Measurements from ENCODE around the gene MAP3K1.

MAP3K1 gene

GRCh38 chr5:56827049-56827448 lies 11.7 kb downstream of the MAP3K1 start:
- Histone ChIP-seq H4K20me1 (ENCODE audit: insufficient read depth) (peaks cover 11% of the 10 kb centered on the region), H2AFZ (ENCODE audit: low read depth) (no peak overlapping the region), H3K9ac (no peak overlapping the region), H3K27me3 (ENCODE audit: insufficient read depth, low read depth) (no peaks in the 10 kb centered on the region), H3K4me3 (IDR thresholded peaks at IDR 0.05; ENCODE audit: insufficient read depth, low read depth, low read length) (no peak overlapping the region), H3K4me2 (0 out of 2 replicates have a peak overlapping the region, but pooled peaks have one; percentile 2), H3K27ac (no peak overlapping the region), H3K4me1 (ENCODE audit: low read depth, poor library complexity, severe bottlenecking) (peaks cover 87% of the 10 kb centered on the region), H3K36me3 (ENCODE audit: insufficient read depth) (no peaks in the 10 kb centered on the region), H3K79me2 (ENCODE audit: insufficient read depth, low read depth) (peaks cover 99% of the 10 kb centered on the region)
- peak; percentile 41; the same call in 1 of the 2 replicates for TF ChIP-seq CTCF (conservative IDR thresholded peaks at IDR 0.05; ENCODE audit: low read depth, low read length)

DNA sequence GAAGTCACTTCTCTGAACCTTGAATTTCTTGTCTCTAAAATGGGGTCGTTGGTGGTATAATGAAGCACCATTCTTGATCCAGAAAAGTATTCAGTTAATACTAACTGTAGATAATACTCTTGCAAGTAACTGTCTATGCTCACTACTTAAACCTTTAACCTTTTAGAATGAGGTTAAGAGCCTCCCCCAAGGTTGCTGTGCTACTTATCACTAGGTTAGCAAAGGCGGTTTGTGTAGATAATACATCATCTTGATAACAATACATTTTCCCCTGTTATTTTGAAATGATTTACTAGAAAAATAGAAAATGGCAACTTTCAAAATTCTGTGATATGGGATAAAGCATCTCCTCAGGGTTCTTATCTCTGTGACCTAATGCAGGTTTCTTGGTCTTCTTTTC lies 12.6 kb downstream of the MAP3K1 start:
- Histone ChIP-seq H3K27me3 (ENCODE audit: insufficient read depth, low read depth) (no peaks in the 10 kb centered on the region), H3K4me1 (ENCODE audit: low read depth, poor library complexity, severe bottlenecking) (peaks cover 90% of the 10 kb centered on the region), H3K27ac (no peak overlapping the region), H2AFZ (ENCODE audit: low read depth) (no peak overlapping the region), H3K9ac (no peak overlapping the region), H3K4me3 (IDR thresholded peaks at IDR 0.05; ENCODE audit: insufficient read depth, low read depth, low read length) (no peak overlapping the region), H3K36me3 (ENCODE audit: insufficient read depth) (no peaks in the 10 kb centered on the region), H4K20me1 (ENCODE audit: insufficient read depth) (peaks cover 11% of the 10 kb centered on the region), H3K4me2 (no peak overlapping the region), H3K79me2 (ENCODE audit: insufficient read depth, low read depth) (peaks cover 99% of the 10 kb centered on the region)
- no peak for TF ChIP-seq CTCF (conservative IDR thresholded peaks at IDR 0.05; ENCODE audit: low read depth, low read length)

GRCh38 chr5:56829137-56829908 lies 14.0 kb downstream of the MAP3K1 start:
- Histone ChIP-seq H3K27me3 (ENCODE audit: insufficient read depth, low read depth) (no peaks in the 10 kb centered on the region), H2AFZ (ENCODE audit: low read depth) (no peak overlapping the region), H3K79me2 (ENCODE audit: insufficient read depth, low read depth) (peaks cover 99% of the 10 kb centered on the region), H3K4me3 (IDR thresholded peaks at IDR 0.05; ENCODE audit: insufficient read depth, low read depth, low read length) (no peak overlapping the region), H4K20me1 (ENCODE audit: insufficient read depth) (peaks cover 18% of the 10 kb centered on the region), H3K36me3 (ENCODE audit: insufficient read depth) (no peaks in the 10 kb centered on the region), H3K9ac (no peak overlapping the region), H3K4me2 (peak overlapping the region; percentile 18; the same call in 1 of the 2 replicates), H3K27ac (peak overlapping the region; percentile 17; the same call in 1 of the 2 replicates), H3K4me1 (ENCODE audit: low read depth, poor library complexity, severe bottlenecking) (peaks cover 84% of the 10 kb centered on the region)
- TF ChIP-seq CTCF (conservative IDR thresholded peaks at IDR 0.05; ENCODE audit: low read depth, low read length): no peak

GRCh38 chr5:56831773-56832172 lies 16.4 kb downstream of the MAP3K1 start:
- Histone ChIP-seq H3K36me3 (ENCODE audit: insufficient read depth) (no peaks in the 10 kb centered on the region), H3K9ac (no peak overlapping the region), H4K20me1 (ENCODE audit: insufficient read depth) (peaks cover 18% of the 10 kb centered on the region; the same call in 1 of the 2 replicates), H3K79me2 (ENCODE audit: insufficient read depth, low read depth) (peaks cover 94% of the 10 kb centered on the region), H3K27me3 (ENCODE audit: insufficient read depth, low read depth) (no peaks in the 10 kb centered on the region), H3K4me1 (ENCODE audit: low read depth, poor library complexity, severe bottlenecking) (peaks cover 64% of the 10 kb centered on the region), H3K27ac (no peak overlapping the region), H3K4me3 (IDR thresholded peaks at IDR 0.05; ENCODE audit: insufficient read depth, low read depth, low read length) (no peak overlapping the region), H3K4me2 (no peak overlapping the region), H2AFZ (ENCODE audit: low read depth) (no peak overlapping the region)
- TF ChIP-seq CTCF (conservative IDR thresholded peaks at IDR 0.05; ENCODE audit: low read depth, low read length): no peak
